Measurements from ENCODE around the gene ICE2. TPM values are rescaled to one million over a fixed set of nuclear protein-coding genes. Genes with fewer than 3 reads are reported as not detected.

ICE2 gene
- total RNA-seq, 3 donors from 2014 or later: 28.5 to 40.7 (median 36.1) TPM

GRCh38 chr15:60480888-60481287 lies 1.9 kb upstream of the ICE2 start:
- H3K36me3 ChIP-seq: no peaks in the 10 kb centered on the region
- intact Hi-C loops (cut with DNase I; ENCODE audit: low total_unique reads): loop anchor here (10.0 kb wide), 1 partner anchor 1226 kb away; no protein-coding TSS in a partner anchor
- peaks cover 0 to 16% of the 10 kb centered on the region in 2 donors for H3K4me1 ChIP-seq
- no peak for TF ChIP-seq POLR2AphosphoS5 (IDR thresholded peaks at IDR 0.05)
- no peak for TF ChIP-seq CTCF (IDR thresholded peaks at IDR 0.05)
- TF ChIP-seq POLR2A (IDR thresholded peaks at IDR 0.05): no peak
- no peaks in the 10 kb centered on the region for H3K27me3 ChIP-seq
- peak overlapping the region in 1 of 2 donors; percentile 2 for H3K27ac ChIP-seq
- no peak overlapping the region for H3K4me3 ChIP-seq
- no peaks in the 10 kb centered on the region for H3K9me3 ChIP-seq
- DNase-seq (ENCODE audit: low spot score in 2 of 2): no peak

- no peak for TF ChIP-seq CTCF (IDR thresholded peaks at IDR 0.05)
- no peak for TF ChIP-seq POLR2AphosphoS5 (IDR thresholded peaks at IDR 0.05)
- no peak for TF ChIP-seq POLR2A (IDR thresholded peaks at IDR 0.05)
- Histone ChIP-seq H3K4me1 (peaks cover 0 to 16% of the 10 kb centered on the region in 2 donors), H3K4me3 (no peak overlapping the region), H3K27me3 (no peaks in the 10 kb centered on the region), H3K27ac (peak overlapping the region in 1 of 2 donors; percentile 2), H3K9me3 (no peaks in the 10 kb centered on the region), H3K36me3 (no peaks in the 10 kb centered on the region)
- no peak for DNase-seq (ENCODE audit: low spot score in 2 of 2)
- intact Hi-C loops (cut with DNase I; ENCODE audit: low total_unique reads): loop anchor here (10.0 kb wide), 1 partner anchor 1225 kb away; no protein-coding TSS in a partner anchor
Measured at GRCh38 chr15:60480149-60480548, 1.2 kb upstream of the ICE2 start.

- Histone ChIP-seq H3K9me3 (no peaks in the 10 kb centered on the region), H3K36me3 (no peaks in the 10 kb centered on the region), H3K4me3 (peak overlapping the region; percentile 66 to 90 (median 90)), H3K27ac (peak overlapping the region; percentile 96 to 97), H3K4me1 (peaks cover 0 to 16% of the 10 kb centered on the region in 2 donors), H3K27me3 (no peaks in the 10 kb centered on the region)
- no peak for DNase-seq (ENCODE audit: low spot score in 2 of 2)
- intact Hi-C loops (cut with DNase I; ENCODE audit: low total_unique reads): loop anchor here (10.0 kb wide), 1 partner anchor 1225 kb away; no protein-coding TSS in a partner anchor
- TF ChIP-seq CTCF (IDR thresholded peaks at IDR 0.05) (no peak), POLR2AphosphoS5 (IDR thresholded peaks at IDR 0.05) (no peak), POLR2A (IDR thresholded peaks at IDR 0.05) (no peak)
Measured at GRCh38 chr15:60479361-60480110, 594 bp upstream of the ICE2 start.

GRCh38 chr15:60477916-60478565 lies 901 bp downstream of the ICE2 start:
- H3K4me1 ChIP-seq: peaks cover 0 to 16% of the 10 kb centered on the region in 2 donors
- peak overlapping the region; percentile 96 to 97 for H3K27ac ChIP-seq
- DNase-seq (ENCODE audit: low spot score in 2 of 2): no peak
- TF ChIP-seq POLR2A (IDR thresholded peaks at IDR 0.05) (no peak), POLR2AphosphoS5 (IDR thresholded peaks at IDR 0.05) (no peak), CTCF (IDR thresholded peaks at IDR 0.05) (no peak)
- H3K4me3 ChIP-seq: peak overlapping the region; percentile 66 to 90 (median 90)
- intact Hi-C loops (cut with DNase I; ENCODE audit: low total_unique reads): no loop called here
- H3K36me3 ChIP-seq: no peaks in the 10 kb centered on the region
- no peaks in the 10 kb centered on the region for H3K9me3 ChIP-seq
- no peaks in the 10 kb centered on the region for H3K27me3 ChIP-seq

GRCh38 chr15:60477164-60477563 lies 1.8 kb downstream of the ICE2 start:
- Histone ChIP-seq H3K36me3 (no peaks in the 10 kb centered on the region), H3K4me3 (peak overlapping the region in 1 of 3 donors; percentile 90), H3K27ac (no peak overlapping the region), H3K27me3 (no peaks in the 10 kb centered on the region), H3K4me1 (peaks cover 0 to 16% of the 10 kb centered on the region in 2 donors), H3K9me3 (no peaks in the 10 kb centered on the region)
- DNase-seq (ENCODE audit: low spot score in 2 of 2): no peak
- TF ChIP-seq POLR2A (IDR thresholded peaks at IDR 0.05) (no peak), POLR2AphosphoS5 (IDR thresholded peaks at IDR 0.05) (no peak), CTCF (IDR thresholded peaks at IDR 0.05) (no peak)
- intact Hi-C loops (cut with DNase I; ENCODE audit: low total_unique reads): no loop called here

All from breast epithelium (tissue), 4 donors.